GM18511 (cell line): ENCODE data around the gene CNIH1.

ENCODE experiments used
- ATAC-seq: cut with Tn5 transposase; IDR thresholded peaks from one replicate; pipeline ENCODE4 v1.9.1; 2021; ENCODE audit warnings: mild to moderate bottlenecking, moderate library complexity; ENCODE audit not compliant: unreplicated experiment

CNIH1 gene

GRCh38 chr14:54440873-54441868, at the start of gene CNIH1:
Gene CNIH1 (minus strand): TSS chr14:54441374. CDS start chr14:54441327, 47 bp downstream.
- peak; percentile 95 for ATAC-seq

GRCh38 chr14:54490445-54491175, 49.4 kb upstream of the CNIH1 start:
- no peak for ATAC-seq

GRCh38 chr14:54489731-54490444, 48.7 kb upstream of the CNIH1 start:
- ATAC-seq, result no peak

GRCh38 chr14:54489318-54489683, 48.1 kb upstream of the CNIH1 start:
- ATAC-seq, result peak; percentile 37

GRCh38 chr14:54488646-54489317, 47.6 kb upstream of the CNIH1 start, which contains the start of gene GMFB:
Gene GMFB (minus strand): TSS chr14:54488980. CDS start chr14:54488927, 53 bp downstream.
- ATAC-seq, result peak; percentile 88

GRCh38 chr14:54488318-54488645, 47.1 kb upstream of the CNIH1 start:
- ATAC-seq, result peak; percentile 36

GRCh38 chr14:54487771-54488170, 46.6 kb upstream of the CNIH1 start:
- ATAC-seq, result no peak

GRCh38 chr14:54486685-54487084, 45.5 kb upstream of the CNIH1 start:
- no peak for ATAC-seq

GRCh38 chr14:54483846-54484245, 42.7 kb upstream of the CNIH1 start:
- no peak for ATAC-seq

- ATAC-seq, result peak; percentile 49
Observed at GRCh38 chr14:54483073-54483745, 42.0 kb upstream of the CNIH1 start.

- no peak for ATAC-seq
Observed at GRCh38 chr14:54481695-54482094, 40.5 kb upstream of the CNIH1 start.

- ATAC-seq, result no peak
Observed at GRCh38 chr14:54480830-54481562, 39.8 kb upstream of the CNIH1 start.

- ATAC-seq, result no peak
Observed at GRCh38 chr14:54478636-54479215, 37.6 kb upstream of the CNIH1 start.

- ATAC-seq, result no peak
Observed at GRCh38 chr14:54475911-54476310, 34.7 kb upstream of the CNIH1 start.

- no peak for ATAC-seq
Observed at GRCh38 chr14:54475187-54475899, 34.2 kb upstream of the CNIH1 start.

GRCh38 chr14:54474232-54474793, 33.1 kb upstream of the CNIH1 start:
- ATAC-seq, result no peak

GRCh38 chr14:54472315-54472714, 31.1 kb upstream of the CNIH1 start:
- no peak for ATAC-seq

GRCh38 chr14:54471641-54472040, 30.5 kb upstream of the CNIH1 start:
- no peak for ATAC-seq
